Heart right ventricle (tissue), 16 donors: ENCODE measurements around the gene DTNA. TPM values are rescaled to one million over a fixed set of nuclear protein-coding genes. Genes with fewer than 3 reads are reported as not detected.

ENCODE experiments used
- ATAC-seq, 8 donors: fragments of 200-7000 bp; cut with Tn5 transposase; one replicate each; pipeline ENCODE4 v1.9.1; 2020; ENCODE audit warnings: mild to moderate bottlenecking in 8 of 8, moderate library complexity in 8 of 8, moderate number of reproducible peaks in 1 of 8
- DNase-seq, 2 donors: peaks; one replicate each; pipeline ENCODE4 v3.0.0-alpha.2; 2020
- H3K27ac ChIP-seq, 10 donors: fragments of 200-600 bp; sonication (generic) in 2 of 10; one replicate each; pipeline versions ENCODE4 v1.5.0 to v1.8.0; 2020 to 2022; ENCODE audit warnings: mild to moderate bottlenecking in 3 of 10
- H3K27me3 ChIP-seq, 7 donors: fragments of 200-600 bp; one replicate each; pipeline ENCODE4 v1.8.0; 2021 to 2022; ENCODE audit warnings: mild to moderate bottlenecking in 2 of 7
- H3K36me3 ChIP-seq, 9 donors: fragments of 200-600 bp; sonication (generic) in 1 of 9; one replicate each; pipeline versions ENCODE4 v1.5.0 to v1.8.0; 2020 to 2022; ENCODE audit warnings: mild to moderate bottlenecking in 2 of 9
- H3K4me1 ChIP-seq, 9 donors: fragments of 200-600 bp; sonication (generic) in 1 of 9; one replicate each; pipeline versions ENCODE4 v1.5.0 to v1.8.0; 2020 to 2022; ENCODE audit warnings: mild to moderate bottlenecking in 4 of 9
- H3K4me3 ChIP-seq, 10 donors: fragments of 200-600 bp; sonication (generic) in 2 of 10; one replicate each; pipeline versions ENCODE4 v1.5.0 to v1.8.0; 2020 to 2022; ENCODE audit warnings: mild to moderate bottlenecking in 7 of 10, moderate library complexity in 2 of 10
- H3K9me3 ChIP-seq, 11 donors: fragments of 200-600 bp in 10 of 11; sonication (generic) in 2 of 11; one replicate each; pipeline versions ENCODE4 v1.5.0 to v1.8.0; 2013 to 2022; ENCODE audit warnings: mild to moderate bottlenecking in 2 of 11, control low read depth in 1 of 11, moderate library complexity in 1 of 11
- WGBS, 2 donors: extraction: QIAGEN DNeasy Blood & Tissue Kit; methylation state at CpG; one replicate each; pipeline ENCODE4 v1.1.7; 2013; ENCODE audit warnings: inconsistent platforms in 1 of 2; 5-methylcytosine and 5-hydroxymethylcytosine counted together
- intact Hi-C, 10 donors: fragments of 100-400 bp; cut with DNase I; formaldehyde crosslinking; loops; one replicate each; pipeline versions ENCODE4 v1.11.1 to v1.14.2; 2022
- polyA plus RNA-seq, 2 donors: library from polyadenylated mRNA; stranded (reverse); fragments of 200-250 nt; gene quantifications; one replicate each; pipeline ENCODE4 v1.2.3, GENCODE V29; 2013
- total RNA-seq, 10 donors: library from RNA; stranded (reverse); fragmentation: NEBNext Ultra II Directional in 3 of 10; extraction: Animal tissue kit (Norgen Biotek cat#: 25700) in 3 of 10; gene quantifications; one replicate each; pipeline versions ENCODE4 v1.2.1 to v1.2.4, GENCODE V29; 2021 to 2023
- TF ChIP-seq, protein P1 (sequence below), 9 donors: fragments of 200-600 bp; sonication (generic) in 2 of 9; IDR thresholded peaks; one replicate each; pipeline versions ENCODE4 v1.5.0 to v1.8.0; 2021 to 2022; ENCODE audit warnings: antibody characterized with exemption in 9 of 9, mild to moderate bottlenecking in 5 of 9, moderate library complexity in 1 of 9
- donor health status: Arrhythmogenic right ventricular cardiomyopathy.
- donor health status: ischemic (EF 13 %, LVEDD 7.1; RV severe dilation, severe dysfunction).
- donor health status: healthy with polysubstance abuse.
- donor health status: DM: no; HTN: yes; CAD: no.
- donor health status: DM: no; HTN: no; CAD: no.
- donor health status: ischemic (EF 25% LVEDD 6.9; RV normal size, moderate dysfunction).
- donor health status: ischemic (EF 25% LVEDD 5.7; RV mildly dilated, moderate dysfunction).
- donor health status: healthy.
- donor health status: DM: yes; HTN: yes; CAD: no.
- donor health status: Ischemic cardiomyopathy.
- donor health status: ischemic (EF 35%, LVEDD 5.7; RV mildly dilated, moderate dysfunction).
- donor health status: nonischemic (EF 11% LVEDD 7.7; RV severe dilation, severe dysfunction).
- donor health status: DM: yes; HTN: yes; CAD: no.
- donor health status: PGD.
- donor health status: ischemic (EF 29% LVEDD 5.4; RV normal size, mild dysfunction).
- donor health status: nonischemic (EF 23%, LVEDD 6.1; RV moderate dilation, normal function).

Gene DTNA
- total and polyA plus RNA-seq, 12 donors: 65.4 to 198 (median 179) TPM

DNA sequence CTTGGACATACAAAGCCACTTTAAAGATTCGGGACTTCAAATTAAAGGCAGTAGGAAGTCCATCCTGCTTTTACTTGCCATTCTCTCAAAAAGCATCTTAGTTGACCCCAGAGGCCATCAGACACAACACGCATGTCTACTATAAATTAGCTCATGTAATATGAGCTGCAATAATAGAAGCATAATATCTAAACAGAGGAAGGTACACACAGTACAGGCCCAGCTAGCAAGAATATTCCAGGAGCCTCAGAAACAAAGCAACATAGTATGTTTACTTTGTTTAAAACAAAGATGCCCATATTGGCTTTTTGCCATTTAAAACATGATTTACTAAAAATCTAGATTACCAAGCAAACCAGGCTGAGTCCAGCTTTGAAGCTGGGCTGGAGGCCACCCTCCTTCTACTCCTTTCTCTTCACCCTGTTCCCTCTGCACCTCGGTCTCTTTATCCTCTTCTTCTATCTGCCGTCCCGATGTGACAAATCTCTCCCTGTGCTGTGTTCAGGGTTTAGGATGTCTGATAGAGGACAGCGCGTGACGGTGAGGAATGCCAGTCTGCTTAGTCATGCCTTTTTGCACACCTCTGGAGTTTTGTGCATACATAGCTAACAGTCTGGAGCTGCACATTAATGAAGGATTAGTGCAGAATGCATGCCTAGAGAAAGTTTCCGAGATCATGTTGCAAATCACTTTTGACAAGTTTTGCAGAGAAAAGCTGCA, 28.2 kb downstream of the DTNA start:
- Histone ChIP-seq H3K4me1 (peaks cover 4 to 55% (median 25%) of the 10 kb centered on the region in 9 donors), H3K27ac (peak overlapping the region in 6 of 10 donors; percentile 20 to 70 (median 52)), H3K4me3 (no peak overlapping the region), H3K27me3 (no peaks in the 10 kb centered on the region), H3K9me3 (no peaks in the 10 kb centered on the region), H3K36me3 (no peaks in the 10 kb centered on the region)
- TF ChIP-seq, protein P1, sequence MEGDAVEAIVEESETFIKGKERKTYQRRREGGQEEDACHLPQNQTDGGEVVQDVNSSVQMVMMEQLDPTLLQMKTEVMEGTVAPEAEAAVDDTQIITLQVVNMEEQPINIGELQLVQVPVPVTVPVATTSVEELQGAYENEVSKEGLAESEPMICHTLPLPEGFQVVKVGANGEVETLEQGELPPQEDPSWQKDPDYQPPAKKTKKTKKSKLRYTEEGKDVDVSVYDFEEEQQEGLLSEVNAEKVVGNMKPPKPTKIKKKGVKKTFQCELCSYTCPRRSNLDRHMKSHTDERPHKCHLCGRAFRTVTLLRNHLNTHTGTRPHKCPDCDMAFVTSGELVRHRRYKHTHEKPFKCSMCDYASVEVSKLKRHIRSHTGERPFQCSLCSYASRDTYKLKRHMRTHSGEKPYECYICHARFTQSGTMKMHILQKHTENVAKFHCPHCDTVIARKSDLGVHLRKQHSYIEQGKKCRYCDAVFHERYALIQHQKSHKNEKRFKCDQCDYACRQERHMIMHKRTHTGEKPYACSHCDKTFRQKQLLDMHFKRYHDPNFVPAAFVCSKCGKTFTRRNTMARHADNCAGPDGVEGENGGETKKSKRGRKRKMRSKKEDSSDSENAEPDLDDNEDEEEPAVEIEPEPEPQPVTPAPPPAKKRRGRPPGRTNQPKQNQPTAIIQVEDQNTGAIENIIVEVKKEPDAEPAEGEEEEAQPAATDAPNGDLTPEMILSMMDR (IDR thresholded peaks at IDR 0.05): no peak
- peak; percentile 55 to 85 (median 74) for ATAC-seq
- intact Hi-C loops: no loop called here
- 40 to 52% methylated on average over 9 of the region's 9 CpGs for WGBS, 2 donors
- no peak for DNase-seq

DNA sequence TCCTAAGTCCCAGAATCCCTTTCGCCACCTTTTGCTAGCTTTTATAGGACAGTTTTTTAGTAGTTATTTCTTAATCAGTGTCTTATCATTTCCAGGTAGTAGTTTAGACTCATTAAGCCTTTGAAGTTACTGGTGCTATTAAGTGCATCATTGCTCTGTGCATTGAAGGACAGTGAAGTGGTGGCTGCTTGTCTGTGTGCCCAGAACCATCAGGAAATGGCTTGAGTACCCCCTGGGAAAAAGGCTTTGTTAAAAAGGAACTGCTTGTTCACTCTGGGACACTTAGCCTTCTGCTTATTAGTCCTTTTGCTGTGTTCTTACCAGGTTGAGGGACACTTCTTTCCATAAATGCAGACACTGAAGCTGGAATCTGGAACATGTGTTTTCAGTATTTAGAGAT, 30.0 kb downstream of the DTNA start:
- no peaks in the 10 kb centered on the region for H3K27me3 ChIP-seq
- DNase-seq (no peak), ATAC-seq (no peak)
- H3K36me3 ChIP-seq: no peaks in the 10 kb centered on the region
- TF ChIP-seq, protein P1 (IDR thresholded peaks at IDR 0.05): no peak
- 82 to 92% methylated on average over 1 of the region's 1 CpG for WGBS, 2 donors
- no peak overlapping the region for H3K4me3 ChIP-seq
- no peaks in the 10 kb centered on the region for H3K9me3 ChIP-seq
- intact Hi-C loops: loop anchor here in 1 of 10 donors (5.0 kb wide), 1 partner anchor 33 kb away; no protein-coding TSS in a partner anchor
- peaks cover 4 to 61% (median 29%) of the 10 kb centered on the region in 9 donors for H3K4me1 ChIP-seq
- H3K27ac ChIP-seq: peak overlapping the region in 1 of 10 donors; percentile 70

DNA sequence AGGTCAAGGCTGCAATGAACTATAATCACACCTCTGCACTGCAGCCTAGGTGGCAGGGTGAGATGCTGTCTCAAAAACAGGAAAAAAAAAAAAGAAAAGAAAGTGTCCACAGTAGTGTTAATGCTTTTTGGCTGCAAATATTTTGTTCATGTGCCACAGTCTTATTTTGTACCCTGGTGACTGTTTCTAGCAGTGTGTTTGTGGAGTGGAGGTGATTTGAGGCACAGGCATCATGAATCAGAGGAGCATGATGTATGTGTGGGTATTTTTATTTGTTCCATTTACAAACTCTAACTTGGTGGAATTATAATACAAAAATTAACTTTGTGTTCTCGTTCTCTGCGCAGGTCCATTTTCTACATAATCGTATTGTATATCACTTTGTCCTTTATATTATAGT, 30.6 kb downstream of the DTNA start:
- Histone ChIP-seq H3K27ac (no peak overlapping the region), H3K4me1 (peaks cover 4 to 61% (median 29%) of the 10 kb centered on the region in 9 donors), H3K9me3 (no peaks in the 10 kb centered on the region), H3K4me3 (no peak overlapping the region), H3K27me3 (no peaks in the 10 kb centered on the region), H3K36me3 (no peaks in the 10 kb centered on the region)
- WGBS, 2 donors: 82 to 98% methylated on average over 3 of the region's 3 CpGs
- intact Hi-C loops: loop anchor here in 1 of 10 donors (5.0 kb wide), 1 partner anchor 33 kb away; no protein-coding TSS in a partner anchor
- TF ChIP-seq, protein P1 (IDR thresholded peaks at IDR 0.05): no peak
- peak in 1 of 8 donors; percentile 54 for ATAC-seq
- DNase-seq: no peak

DNA sequence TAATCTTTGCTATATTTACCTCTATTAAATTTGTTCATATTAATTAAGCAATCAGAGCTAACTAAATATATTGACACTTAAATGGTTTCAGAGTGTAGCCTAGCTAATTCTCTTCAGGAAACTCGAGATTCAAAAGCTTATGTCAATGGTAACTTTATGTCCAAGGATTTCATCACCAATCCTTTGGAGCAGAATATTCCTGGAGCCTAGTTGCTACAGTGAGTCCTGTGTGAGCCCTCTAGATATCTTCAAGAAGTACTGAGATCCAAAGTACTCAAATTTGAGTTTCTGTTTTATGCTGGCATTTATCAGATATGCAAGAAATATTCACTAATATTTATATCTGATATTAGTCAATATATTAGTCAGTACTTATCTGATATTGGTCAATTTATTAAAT, 31.3 kb downstream of the DTNA start:
- Histone ChIP-seq H3K4me3 (no peak overlapping the region), H3K4me1 (peaks cover 4 to 64% (median 29%) of the 10 kb centered on the region in 9 donors), H3K27ac (no peak overlapping the region), H3K9me3 (no peaks in the 10 kb centered on the region), H3K36me3 (no peaks in the 10 kb centered on the region), H3K27me3 (no peaks in the 10 kb centered on the region)
- 76 to 77% methylated on average over 1 of the region's 1 CpG for WGBS, 2 donors
- ATAC-seq: no peak
- no peak for DNase-seq
- TF ChIP-seq, protein P1 (IDR thresholded peaks at IDR 0.05): no peak
- intact Hi-C loops: loop anchor here in 1 of 10 donors (5.0 kb wide), 1 partner anchor 34 kb away; no protein-coding TSS in a partner anchor
